HG02588 (cell line): ENCODE results near the gene KCNH1.
"Not testable (repeated sequence)": the region's sequence is repeated elsewhere in the genome, so short reads cannot be mapped to it uniquely, and the experiment has no call there.

Experiments used
- ATAC-seq: cut with Tn5 transposase; IDR thresholded peaks from one replicate; pipeline ENCODE4 v1.9.1; 2021; ENCODE audit warnings: mild to moderate bottlenecking, moderate library complexity; ENCODE audit not compliant: unreplicated experiment

KCNH1 gene

DNA sequence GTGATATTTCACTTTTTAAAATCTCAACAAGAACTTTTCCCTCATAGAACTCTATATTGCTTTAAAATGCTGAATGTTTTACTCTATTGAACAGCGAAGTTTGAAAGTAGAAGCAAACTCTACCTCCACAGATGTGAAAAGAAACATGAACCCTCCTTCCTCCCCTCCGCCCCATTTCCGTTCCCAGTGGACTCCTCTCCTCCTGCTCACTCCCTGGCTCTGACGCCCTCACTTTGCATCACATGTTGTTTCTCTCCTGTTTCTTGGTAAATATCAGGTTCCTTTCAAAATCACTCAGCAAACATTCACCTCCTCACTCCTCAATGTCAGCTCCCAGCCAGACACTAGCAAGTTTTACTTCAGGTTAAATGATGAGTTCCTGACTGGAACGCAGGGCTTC lies 34.6 kb downstream of the KCNH1 start:
- ATAC-seq = no peak

DNA sequence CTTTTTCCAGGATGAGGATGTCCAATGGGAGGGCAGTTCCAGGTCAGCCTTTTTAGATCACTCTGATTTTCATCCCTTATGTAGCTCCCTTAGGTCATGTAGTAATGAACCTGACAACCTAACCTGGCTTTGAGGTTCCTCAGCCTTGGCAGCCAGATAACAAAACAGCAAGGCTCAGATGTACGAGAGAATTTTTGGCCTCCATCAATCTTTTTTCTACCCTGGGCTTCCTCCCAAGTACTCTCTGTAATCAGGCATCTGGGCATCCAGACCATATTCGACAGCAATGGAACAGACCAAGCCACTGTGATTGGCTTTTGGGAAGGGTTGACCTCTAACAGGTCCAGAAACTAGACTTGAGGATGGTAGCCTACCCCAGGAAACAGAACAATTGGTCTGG lies 38.6 kb downstream of the KCNH1 start:
- ATAC-seq = no peak

DNA sequence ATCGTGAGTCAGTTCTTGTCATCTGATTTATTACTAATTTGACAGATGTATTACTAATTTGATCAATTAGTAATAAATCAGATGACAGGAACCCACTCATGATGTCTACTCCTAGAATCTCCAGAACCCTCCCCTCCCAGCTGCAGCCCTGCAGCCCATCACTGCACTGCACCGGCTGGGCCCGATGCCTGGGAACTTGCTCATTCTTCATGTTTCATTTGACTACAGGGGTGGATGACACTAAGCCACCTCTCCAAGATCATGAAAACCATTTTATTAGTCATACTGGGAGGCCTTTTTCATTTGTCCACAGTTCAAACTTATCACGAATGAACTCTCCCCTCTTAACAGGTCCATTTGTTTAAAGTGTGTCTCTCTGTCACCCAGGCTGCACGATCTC lies 41.0 kb downstream of the KCNH1 start:
- ATAC-seq = no peak

DNA sequence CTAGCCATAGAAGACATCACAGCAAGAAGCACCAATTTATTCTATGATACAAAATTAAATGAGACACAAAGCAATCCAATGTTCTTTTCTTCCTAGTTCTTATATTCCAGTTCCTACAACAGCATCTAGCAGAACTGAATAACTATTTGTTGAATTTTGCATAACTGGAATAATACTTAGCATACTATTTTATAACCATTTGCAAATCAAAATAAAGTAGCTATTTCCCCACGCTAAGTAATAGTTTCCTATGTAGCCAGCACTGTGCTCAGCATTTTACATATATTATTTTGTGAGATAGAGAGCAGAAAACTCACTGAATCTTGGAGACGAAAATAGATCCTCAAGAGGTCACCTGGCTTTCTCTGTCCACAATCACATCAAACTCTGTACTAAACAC lies 42.1 kb downstream of the KCNH1 start:
- ATAC-seq = no peak

DNA sequence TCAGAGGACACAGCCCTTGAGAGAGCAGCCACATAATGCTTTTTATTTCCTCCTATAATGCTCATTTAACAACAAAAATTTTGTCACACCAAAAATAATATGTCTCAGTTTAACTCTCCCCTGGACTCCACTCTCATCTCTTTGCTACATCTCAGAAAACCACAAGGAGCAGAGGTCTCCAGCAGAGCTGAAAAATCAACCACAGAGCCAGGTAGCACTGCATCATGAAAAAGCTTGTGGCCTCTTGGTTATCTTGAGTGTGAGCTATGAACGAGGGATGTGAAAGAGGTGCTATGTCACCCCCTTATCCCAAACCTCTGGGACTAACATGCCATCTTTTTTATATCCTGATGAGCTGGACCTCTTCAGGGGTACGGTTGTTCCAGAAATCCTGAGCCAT lies 44.4 kb downstream of the KCNH1 start:
- no peak for ATAC-seq

DNA sequence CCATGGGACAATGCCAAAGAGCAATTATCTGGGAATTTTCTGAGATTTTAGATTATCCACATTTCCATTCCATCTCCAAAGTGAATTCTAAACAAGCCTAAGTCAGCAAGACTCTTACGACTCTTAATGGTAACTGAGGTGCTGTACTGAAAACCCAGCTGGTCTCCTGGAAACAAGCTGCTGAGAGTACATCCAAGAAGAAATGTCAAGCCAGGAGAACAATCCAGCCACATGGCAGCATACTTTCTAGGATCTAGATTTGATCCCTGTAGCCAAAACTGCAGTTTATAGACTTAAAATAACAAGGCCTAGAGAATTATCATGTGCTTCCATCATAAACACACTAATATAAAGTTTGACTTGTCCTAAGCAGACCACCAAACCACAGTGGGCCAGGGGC lies 45.8 kb downstream of the KCNH1 start:
- ATAC-seq = no peak

DNA sequence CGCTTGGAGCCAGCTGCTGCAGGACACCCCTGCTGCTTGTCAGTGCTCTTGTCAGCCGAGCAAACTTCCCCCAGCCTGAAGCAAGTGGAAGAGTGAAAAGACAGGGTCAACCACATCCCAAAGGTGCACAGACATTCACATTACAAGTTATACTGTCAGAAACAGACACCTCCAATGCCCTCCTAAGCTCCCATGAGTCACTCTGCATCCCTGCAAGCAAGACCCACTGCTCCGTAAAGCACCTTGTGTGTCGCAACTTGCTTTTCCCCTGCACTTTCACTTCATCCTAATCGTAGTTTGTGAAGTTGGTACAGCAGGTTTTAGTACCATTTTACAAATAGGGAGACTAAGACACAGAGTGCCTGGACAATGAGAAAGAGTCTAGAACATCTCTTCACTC lies 51.1 kb downstream of the KCNH1 start:
- no peak for ATAC-seq

DNA sequence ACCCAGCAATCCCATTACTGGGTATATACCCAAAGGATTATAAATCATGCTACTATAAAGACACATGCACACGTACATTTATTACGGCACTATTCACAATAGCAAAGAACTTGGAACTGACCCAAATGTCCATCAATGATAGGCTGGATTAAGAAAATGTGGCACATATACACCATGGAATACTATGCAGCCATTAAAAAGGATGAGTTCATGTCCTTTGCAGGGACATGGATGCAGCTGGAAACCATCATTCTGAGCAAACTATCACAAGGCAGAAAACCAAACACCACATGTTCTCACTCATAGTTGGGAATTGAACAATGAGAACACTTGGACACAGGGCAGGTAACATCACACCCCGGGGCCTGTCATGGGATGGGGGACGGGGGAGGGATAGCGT lies 52.5 kb downstream of the KCNH1 start:
- ATAC-seq = not testable (repeated sequence)

DNA sequence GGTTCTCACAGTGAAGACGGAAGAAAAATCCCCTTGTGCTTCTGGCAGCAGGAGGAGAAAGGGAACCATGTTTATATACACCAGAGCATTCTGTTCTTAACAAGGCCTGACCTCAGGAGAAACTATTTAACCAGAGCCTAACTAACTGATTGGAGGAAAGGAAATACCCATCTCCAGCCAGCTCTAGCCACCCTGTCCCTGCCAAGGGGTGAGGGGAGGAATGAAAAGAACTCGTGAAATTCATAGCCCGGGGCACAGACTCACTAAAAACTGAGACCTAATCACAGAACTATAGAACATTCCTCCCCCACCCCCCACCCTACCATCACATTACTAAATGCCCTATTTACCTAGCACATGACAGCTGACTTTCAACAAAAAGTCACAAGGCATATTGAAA lies 65.0 kb downstream of the KCNH1 start:
- no peak for ATAC-seq

DNA sequence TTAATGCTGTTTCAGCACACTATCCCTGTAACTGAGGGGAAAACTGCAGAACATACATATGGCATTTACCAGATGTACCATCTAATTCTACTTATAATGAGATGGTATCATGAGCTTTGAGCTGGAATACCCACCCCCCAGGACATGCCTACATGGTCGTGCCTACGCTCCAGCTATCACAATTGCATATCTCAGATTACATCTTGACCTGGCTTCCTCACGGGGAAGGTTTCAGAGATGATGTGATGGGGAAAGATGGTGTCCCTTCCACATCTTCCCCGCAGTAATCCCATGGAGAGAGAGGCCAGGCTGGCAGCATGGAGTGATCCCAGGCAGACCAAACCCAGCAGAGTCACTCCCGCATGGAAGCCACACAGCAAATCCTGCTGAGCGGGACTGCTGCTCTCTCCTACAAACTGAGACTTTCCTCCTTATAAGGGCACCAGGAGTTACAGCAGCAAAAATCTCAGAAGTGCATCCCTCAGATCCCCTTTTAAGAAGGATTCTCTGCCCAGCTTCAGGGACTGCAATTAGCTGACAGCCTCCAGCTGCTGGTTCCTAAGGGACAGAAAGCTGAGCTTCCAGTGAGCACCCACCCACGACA lies 67.1 kb downstream of the KCNH1 start:
- no peak for ATAC-seq

DNA sequence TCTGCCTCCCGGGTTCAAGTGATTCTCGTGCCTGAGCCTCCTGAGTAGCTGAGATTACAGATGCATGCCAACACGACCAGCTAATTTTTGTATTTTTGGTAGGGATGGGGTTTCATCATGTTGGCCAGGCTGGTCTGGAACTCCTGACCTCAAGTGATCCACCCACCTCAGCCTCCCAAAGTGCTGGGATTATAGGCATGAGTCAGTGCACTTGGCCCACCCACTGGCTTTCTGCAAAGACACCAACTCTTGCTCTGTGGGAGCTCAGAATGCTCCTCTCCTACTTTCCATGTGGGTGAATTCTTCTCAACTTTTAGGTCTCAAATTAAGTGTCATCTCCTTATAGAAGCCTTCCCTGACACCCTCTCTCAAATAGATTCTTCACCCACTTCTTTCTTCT lies 92.1 kb downstream of the KCNH1 start:
- not testable (repeated sequence) for ATAC-seq

DNA sequence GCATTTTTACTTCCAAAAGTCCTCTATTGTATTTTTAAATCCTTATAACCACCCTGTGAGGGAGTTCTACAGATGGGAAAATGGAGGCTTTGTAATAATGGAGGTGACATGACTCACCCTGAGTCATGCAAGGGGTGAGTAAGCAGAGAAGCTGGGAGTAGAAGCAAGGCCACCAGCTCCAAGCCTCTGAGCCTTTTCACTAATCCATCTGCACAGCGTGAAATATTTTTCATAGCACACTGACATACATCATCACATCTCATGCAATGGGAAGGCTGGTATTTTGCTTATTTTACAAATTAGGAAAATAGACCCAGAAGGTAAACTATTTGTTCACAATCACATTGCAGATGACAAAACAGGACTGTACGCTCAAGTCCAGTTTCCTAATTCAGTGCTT lies 96.9 kb downstream of the KCNH1 start:
- ATAC-seq = no peak

DNA sequence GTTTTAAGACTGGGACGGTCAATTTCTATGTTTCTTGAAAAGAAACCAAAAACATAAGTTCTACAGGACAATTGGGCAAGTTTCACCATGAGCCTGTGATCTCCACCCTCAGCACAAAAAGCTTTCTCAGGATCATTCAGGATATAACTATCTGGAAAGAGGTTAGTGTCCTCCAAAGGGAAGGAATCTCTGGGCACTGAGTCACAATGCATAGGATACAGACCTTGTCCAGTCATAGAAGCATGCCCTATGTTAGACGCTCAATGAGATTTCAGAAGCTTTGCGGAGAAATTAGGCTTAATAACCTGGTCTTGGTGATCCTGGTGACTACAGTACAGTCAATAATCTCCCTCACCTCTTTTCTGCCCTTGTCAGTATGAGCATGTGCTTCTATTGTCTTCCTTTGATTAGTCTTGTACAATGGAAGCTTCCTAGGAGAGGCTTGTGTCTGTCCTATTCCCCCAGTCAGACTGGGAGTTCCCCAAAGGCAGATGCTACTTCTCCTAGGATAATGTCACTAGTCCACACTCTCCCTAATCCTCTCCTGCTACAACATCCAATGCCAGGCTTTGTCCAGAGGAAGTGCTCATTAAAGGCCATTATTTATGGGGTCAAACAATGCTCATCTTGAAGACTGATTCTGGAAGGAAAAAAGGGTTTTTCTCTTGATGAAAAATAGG lies 97.4 kb downstream of the KCNH1 start:
- no peak for ATAC-seq

DNA sequence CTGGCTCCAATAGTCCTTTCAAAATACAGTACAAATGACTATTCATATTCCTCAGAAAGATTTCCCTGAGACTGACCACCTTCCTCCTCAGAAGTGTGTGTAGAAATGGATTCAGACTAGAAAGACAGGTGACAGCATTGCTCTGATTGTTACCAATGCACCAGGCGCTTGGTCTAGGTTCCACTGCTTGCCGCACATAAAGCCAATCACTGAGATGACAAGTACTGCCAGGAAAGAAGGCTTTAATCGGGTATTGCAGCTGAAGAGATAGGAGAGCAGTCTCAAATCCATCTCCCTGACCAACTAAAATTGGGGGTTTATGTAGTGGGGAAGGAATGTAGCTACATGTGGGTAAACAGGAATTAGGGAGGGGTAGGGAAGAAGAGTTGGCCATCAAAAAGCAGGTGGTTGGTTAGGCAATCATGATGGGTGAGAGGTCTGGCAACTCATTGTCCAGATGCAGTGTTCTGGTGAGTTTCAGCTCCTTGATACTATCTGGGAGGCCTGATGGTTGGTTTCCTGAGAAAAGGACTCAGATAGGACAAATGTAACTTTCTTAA lies 98.0 kb downstream of the KCNH1 start:
- ATAC-seq = no peak

DNA sequence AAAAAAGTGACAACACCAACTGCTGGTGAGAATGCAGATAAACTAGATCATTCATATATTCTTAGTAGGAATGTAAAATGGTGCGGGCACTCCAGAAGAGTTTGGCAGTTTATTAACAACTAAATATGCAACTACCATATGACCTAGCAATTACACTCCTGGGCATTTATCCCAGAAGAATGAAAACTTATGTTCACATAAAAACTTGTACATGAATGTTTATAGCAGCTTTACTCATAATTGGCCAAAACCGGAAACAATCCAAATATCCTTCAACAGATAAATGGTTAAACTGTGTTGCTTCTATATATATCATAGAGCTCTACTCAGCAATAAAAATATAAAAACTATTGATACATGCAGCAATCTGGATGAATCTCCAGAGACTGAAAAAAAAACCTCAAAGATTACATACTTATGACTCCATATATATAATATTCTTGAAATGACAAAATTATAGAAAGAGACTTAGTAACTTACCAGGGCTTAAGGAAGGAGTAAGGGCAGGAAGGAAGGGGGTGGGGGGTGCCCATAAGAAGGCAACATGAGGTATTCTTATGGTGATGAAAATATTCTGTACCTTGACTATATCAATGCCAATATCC lies 99.9 kb downstream of the KCNH1 start:
- no peak for ATAC-seq

DNA sequence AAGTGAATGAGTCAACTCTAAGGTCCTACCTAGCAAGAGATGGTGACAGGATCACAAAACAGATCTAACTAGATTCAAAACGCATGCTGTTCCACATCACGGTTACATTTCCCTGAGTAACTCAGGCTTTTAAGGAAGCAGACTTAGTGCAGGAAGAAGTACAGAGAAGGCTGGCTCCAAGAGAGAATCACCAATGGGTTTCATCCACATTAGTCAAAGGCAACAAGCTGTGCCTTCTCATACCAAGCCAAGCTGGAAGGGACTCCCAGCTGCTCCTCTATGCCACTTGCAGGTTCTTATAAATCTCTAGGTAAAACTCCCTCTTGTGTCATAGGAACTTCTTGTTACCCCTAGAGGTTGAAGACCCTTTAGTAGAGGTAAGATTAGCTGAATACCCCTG lies 109.0 kb downstream of the KCNH1 start:
- ATAC-seq = no peak

DNA sequence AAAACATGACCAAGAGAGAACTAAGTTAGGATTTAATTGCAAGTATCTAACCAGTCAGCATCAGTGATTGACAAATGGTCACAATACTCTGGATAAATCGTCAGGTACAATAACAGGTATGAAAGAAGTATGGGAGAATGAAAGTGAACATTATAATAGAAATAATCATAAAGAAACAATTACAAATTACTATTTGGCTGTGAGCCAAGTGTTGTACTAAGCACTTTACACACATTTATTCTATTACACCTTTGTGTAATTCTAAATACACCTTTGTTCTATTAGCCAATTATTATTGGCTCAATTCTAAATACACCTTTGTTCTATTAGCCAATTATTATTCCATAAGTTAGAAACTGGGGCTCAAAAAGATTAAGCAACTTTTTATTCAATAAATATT lies 114.7 kb downstream of the KCNH1 start:
- ATAC-seq = no peak

DNA sequence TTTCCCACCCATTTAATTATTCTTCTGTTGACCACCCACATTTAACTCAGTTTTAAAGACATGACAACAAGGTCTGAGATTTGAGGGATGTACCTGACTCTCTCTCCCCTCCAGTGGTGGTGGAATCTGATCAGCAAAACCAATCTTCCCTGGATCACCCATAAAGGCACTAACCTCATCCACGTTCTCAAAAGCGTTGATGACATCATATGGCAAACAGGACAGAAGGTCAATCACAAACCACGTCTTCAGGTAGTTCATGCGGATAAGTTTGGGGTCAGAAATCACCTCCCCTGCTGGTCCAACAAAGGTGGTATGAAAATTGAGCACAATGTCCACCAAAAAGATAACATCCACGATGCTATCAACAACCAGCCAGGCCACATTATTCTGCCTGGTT lies 115.3 kb downstream of the KCNH1 start:
- ATAC-seq = no peak

DNA sequence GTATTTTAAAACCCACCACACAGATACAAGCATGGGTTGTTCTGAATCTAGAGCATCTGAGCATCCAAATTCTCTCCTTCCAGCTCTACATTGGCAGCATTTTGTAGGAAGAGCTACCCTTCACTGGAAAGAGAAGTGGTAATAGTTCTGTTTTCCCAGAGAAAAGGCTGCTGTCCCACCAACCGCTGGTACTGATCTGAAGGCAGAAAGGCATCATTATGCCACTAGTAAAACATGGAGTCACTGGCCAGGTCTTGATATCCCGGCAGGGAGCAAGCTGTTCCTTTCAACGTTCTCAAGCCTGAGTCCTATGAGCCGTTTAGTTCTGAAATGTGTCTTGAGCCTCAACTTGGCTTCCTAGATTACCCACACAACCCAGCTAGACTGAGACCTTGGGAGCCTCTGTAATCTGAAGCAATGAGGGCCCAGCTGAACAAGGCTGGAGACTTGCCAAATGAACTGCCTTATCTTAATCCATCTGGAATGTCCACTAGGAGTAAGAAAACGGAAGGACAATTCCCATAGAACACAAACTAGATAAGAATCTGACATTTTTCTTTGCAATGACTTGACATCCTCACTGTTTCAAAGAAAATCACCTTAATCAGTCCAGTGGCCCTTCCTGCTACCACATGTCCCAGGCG lies 116.8 kb downstream of the KCNH1 start:
- no peak for ATAC-seq

DNA sequence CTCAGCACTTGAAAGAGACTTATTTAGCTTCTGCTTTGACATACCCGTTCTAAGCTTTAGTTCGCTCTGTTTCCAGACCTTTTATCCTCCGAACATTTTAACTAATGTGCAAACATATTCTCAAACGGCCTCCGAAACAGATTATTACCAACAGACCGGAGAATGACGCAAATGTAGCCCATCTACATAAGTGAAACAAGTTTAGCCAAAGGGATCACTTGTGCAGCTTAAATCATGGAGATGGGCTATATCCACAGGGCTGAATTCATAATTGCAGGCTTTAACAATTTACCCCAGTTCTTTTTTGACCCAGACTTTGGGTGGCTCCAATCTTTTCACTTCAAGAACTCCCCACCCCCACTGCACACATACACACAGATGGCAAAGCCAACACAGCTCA lies 119.7 kb downstream of the KCNH1 start:
- ATAC-seq = no peak

DNA sequence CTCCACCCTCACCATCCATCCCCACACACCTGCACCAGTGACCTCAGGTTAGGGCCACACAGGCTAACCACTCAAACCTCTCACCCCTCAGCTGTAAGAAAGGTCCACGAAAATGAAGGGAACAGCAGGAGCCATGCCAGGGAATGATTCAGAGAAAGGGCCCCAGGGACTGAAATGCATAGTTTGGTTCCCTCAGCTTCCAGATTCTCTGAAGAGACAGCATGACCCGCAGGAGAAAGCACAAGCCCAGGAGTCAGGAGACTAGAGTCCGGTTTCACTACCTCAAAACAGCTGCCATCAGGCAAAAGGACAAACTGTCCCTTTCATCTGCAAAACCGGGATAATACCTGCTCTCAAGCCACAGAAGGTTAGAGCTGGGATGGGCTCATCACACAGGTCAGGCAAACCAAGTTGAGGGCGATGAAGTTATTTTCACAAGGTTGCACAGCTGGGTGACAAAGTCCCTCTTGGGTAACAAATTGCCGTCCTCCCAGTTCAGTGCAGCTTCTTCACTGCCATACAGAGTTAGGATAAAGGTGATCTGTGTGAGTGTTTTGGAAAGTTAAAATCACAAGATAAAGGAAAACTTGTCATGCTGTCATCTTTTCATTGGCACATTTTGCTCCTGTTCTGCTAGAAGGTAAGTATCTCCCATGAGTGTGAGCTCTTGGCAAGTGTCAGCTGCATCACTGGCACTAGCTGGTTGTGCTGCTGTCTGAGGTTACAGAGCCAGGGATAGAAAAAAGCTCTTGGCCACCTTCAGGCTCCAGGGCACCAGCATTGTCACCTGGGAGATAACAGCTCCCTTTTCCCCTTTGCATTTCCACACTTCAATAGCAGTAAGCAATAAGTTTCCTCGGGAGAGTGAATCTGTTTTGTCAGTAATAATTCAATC lies 120.4 kb downstream of the KCNH1 start:
- no peak for ATAC-seq
